SKM-1 (cell line): ENCODE data around the gene FZD2.

Experiments used
- DNase-seq: peaks from one replicate; lab custom pipeline; 2025; ENCODE audit not compliant: unreplicated experiment; lab: John Stamatoyannopoulos, UW

FZD2 gene

GRCh38 chr17:44606658-44607057, 49.4 kb downstream of the FZD2 start:
- DNase-seq = no peak

- DNase-seq = no peak
These were observed 50.8 kb downstream of the FZD2 start for GRCh38 chr17:44607836-44608690.

- DNase-seq = no peak
These were observed 51.6 kb downstream of the FZD2 start for GRCh38 chr17:44608727-44609435.

GRCh38 chr17:44610331-44610730, 53.0 kb downstream of the FZD2 start:
- no peak for DNase-seq
